Activated CD4-positive, alpha-beta T cell treated with anti-CD3 and anti-CD28 coated beads, Interleukin-2, amount 10 ng/mL, durations not matched to agents 7 days and 5 days (primary cell): ENCODE data around the gene NDUFAF8. TPM values are rescaled to one million over a fixed set of nuclear protein-coding genes. Genes with fewer than 3 reads are reported as not detected.

Experiments
- CTCF ChIA-PET: fragments of 350-600 bp; sonication (Branson Sonifier 250); formaldehyde crosslinking; loops from one replicate; lab custom pipeline; 2021; ENCODE audit warnings: antibody characterized with exemption; lab: Charles Lee
- POLR2A ChIA-PET: fragments of 350-600 bp; sonication (Branson Sonifier 250); formaldehyde crosslinking; loops from one replicate; lab custom pipeline; 2021; ENCODE audit warnings: antibody characterized with exemption; lab: Charles Lee
- DNase-seq: peaks from one replicate; pipeline ENCODE4 v3.0.0-alpha.2; 2020
- H3K27ac Mint-ChIP-seq: one replicate; pipeline ENCODE4 v1.8.0; 2021; ENCODE audit warnings: mild to moderate bottlenecking, moderate library complexity, mixed read lengths
- H3K27me3 Mint-ChIP-seq: one replicate; pipeline ENCODE4 v1.8.0; 2021; ENCODE audit warnings: mixed read lengths
- H3K36me3 Mint-ChIP-seq: one replicate; pipeline ENCODE4 v1.8.0; 2021; ENCODE audit warnings: low read depth, mixed read lengths
- H3K4me1 Mint-ChIP-seq: one replicate; pipeline ENCODE4 v1.8.0; 2021; ENCODE audit warnings: mixed read lengths
- H3K4me3 Mint-ChIP-seq: one replicate; pipeline ENCODE4 v1.8.0; 2021; ENCODE audit warnings: mild to moderate bottlenecking, moderate library complexity, mixed read lengths
- H3K9me3 Mint-ChIP-seq: one replicate; pipeline ENCODE4 v1.8.0; 2021; ENCODE audit warnings: mixed read lengths
- total RNA-seq, 2 experiments: library from RNA; stranded (reverse); gene quantifications; one replicate each; pipeline ENCODE4 v1.2.3, GENCODE V29; 2021

NDUFAF8 gene
- total RNA-seq, 2 experiments from 2014 or later: 30.7 to 39.0 TPM

DNA sequence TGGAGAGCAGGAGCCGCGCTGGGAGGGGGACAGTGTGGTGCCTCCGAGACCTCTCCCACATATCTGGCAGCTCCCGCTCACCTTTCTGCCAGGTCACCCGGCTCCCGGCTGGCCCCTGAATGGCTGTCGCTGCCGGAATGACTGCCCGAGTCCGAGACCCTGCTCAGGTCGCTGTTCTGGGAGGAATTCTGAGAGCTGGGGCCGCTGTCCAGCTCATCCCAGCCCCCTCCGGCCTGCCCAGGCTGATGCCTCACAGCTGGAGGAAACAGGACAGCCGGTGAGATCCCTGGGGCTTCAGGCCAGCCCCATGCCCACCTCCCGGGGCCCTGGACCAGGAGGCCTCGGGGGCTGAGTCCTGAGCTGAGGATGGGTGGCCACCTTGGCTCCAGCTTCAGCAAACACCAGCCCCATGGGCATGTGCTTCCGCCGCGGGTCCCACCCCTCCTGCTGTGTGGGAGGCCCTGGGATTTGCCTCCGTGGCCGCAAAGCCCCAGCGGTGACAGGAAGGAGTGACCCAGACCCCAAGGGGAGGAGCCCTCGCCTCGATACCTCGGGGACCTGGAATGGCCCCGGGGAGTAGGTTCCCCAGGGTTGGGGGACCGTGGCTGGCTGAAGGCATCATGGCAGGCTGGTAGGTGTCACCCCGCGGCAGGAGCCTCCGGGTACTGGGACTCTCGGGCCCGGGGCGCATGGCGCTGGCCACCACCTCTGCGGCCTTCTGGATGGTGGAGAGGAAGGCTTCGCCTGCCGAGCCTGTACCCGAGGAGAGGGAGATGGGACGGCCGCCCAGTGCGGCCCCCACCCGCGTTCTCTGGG, 7.1 kb upstream of the NDUFAF8 start:
- H3K4me1 Mint-ChIP-seq: peaks cover 12% of the 10 kb centered on the region
- H3K9me3 Mint-ChIP-seq: no peaks in the 10 kb centered on the region
- no peak overlapping the region for H3K4me3 Mint-ChIP-seq
- CTCF ChIA-PET: interaction anchor here (1.2 kb wide), 1 partner anchor 86 kb away, joined by 3 read pairs; no protein-coding TSS in a partner anchor
- no peak overlapping the region for H3K27ac Mint-ChIP-seq
- POLR2A ChIA-PET: no interaction called here
- peaks cover 23% of the 10 kb centered on the region for H3K36me3 Mint-ChIP-seq
- H3K27me3 Mint-ChIP-seq: no peaks in the 10 kb centered on the region
- no peak for DNase-seq

DNA sequence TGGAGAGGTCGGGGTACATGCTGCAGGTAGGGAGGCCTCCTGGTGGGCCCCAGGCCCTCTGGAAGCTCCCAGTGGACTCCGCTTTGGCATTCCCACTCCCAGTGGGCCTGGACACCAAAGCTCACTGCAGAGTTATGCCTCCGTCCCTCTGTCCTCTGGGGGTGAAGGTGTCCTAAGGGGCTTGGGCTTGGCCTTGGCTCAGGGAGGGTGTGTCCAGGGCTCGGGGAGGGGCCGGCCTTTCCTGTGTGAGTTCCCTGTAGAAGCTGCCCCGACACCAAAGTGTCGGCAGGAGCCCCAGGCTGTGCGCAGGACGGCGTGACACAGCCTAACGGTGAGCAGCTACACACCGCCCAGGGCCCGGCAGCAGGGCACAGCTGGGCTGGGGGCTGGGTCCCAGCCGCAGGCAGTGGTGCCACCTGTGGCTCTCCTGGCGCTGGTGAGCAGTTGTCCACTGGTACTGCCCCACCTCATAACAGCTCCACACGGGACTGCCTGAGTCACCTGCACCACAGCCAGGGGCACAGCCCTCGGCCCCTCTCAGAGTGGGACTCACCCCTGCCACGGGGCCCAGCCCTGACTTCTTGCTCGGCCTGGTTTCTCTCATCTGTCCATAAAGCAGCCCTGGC, 6.4 kb upstream of the NDUFAF8 start:
- no peaks in the 10 kb centered on the region for H3K27me3 Mint-ChIP-seq
- H3K4me3 Mint-ChIP-seq: no peak overlapping the region
- peaks cover 20% of the 10 kb centered on the region for H3K36me3 Mint-ChIP-seq
- H3K27ac Mint-ChIP-seq: no peak overlapping the region
- peaks cover 15% of the 10 kb centered on the region for H3K4me1 Mint-ChIP-seq
- CTCF ChIA-PET: interaction anchor here (1.7 kb wide), 1 partner anchor 10 kb away, joined by 4 read pairs; the partner anchor contains the start of gene CEP131
- POLR2A ChIA-PET: no interaction called here
- DNase-seq: no peak
- H3K9me3 Mint-ChIP-seq: no peaks in the 10 kb centered on the region

- Mint-ChIP-seq H3K4me1 (peaks cover 16% of the 10 kb centered on the region), H3K4me3 (no peak overlapping the region), H3K36me3 (peaks cover 18% of the 10 kb centered on the region), H3K9me3 (no peaks in the 10 kb centered on the region), H3K27me3 (no peaks in the 10 kb centered on the region), H3K27ac (no peak overlapping the region)
- POLR2A ChIA-PET: no interaction called here
- CTCF ChIA-PET: interaction anchor here (1.7 kb wide), 1 partner anchor 11 kb away, joined by 4 read pairs; the partner anchor contains the start of gene CEP131
- DNase-seq: no peak
Observed at GRCh38 chr17:81233316-81233715, 5.8 kb upstream of the NDUFAF8 start.

DNA sequence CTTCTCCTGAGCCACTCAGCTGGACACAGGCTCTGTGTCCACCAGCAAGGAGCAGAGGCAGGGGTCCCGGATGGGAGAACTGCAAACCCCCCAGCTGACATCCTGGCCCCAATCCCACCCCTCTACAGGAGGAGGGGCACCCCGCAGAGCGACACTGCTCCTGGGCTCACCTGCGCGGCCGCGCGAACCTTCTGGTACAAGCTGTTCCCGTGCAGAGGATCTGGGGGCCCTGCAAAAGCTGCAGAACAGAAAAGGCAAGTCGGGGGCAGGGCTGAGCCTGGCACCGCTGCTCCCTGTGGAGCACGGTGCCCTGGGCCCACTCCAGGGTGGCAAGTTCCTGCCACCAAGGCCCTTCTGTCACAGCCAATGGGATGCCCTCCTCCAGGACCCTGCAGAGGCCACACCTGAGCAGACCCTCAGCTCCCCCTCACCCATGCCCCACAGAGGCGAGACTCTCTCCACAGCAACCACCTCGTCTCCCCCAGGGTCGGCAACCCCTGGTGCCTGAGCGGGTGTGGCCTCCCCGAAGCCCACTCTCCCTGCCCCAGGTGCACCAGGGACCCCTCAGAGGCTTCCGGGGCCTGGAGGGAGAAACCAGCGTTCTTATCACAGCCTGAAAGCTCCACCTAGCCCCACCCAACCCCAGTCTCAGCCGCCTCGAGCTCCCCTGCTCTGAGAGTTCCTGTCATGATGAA, 5.2 kb upstream of the NDUFAF8 start:
- ChIA-PET CTCF (interaction anchor here (1.7 kb wide), 1 partner anchor 11 kb away, joined by 4 read pairs; the partner anchor contains the start of gene CEP131), POLR2A (no interaction called here)
- H3K36me3 Mint-ChIP-seq: peaks cover 18% of the 10 kb centered on the region
- no peak for DNase-seq
- H3K9me3 Mint-ChIP-seq: no peaks in the 10 kb centered on the region
- H3K27me3 Mint-ChIP-seq: no peaks in the 10 kb centered on the region
- H3K4me1 Mint-ChIP-seq: peaks cover 16% of the 10 kb centered on the region
- H3K4me3 Mint-ChIP-seq: no peak overlapping the region
- H3K27ac Mint-ChIP-seq: no peak overlapping the region

- Mint-ChIP-seq H3K4me1 (peaks cover 16% of the 10 kb centered on the region), H3K36me3 (peaks cover 18% of the 10 kb centered on the region), H3K27ac (no peak overlapping the region), H3K4me3 (no peak overlapping the region), H3K9me3 (no peaks in the 10 kb centered on the region), H3K27me3 (no peaks in the 10 kb centered on the region)
- POLR2A ChIA-PET: no interaction called here
- CTCF ChIA-PET: interaction anchor here (1.7 kb wide), 1 partner anchor 12 kb away, joined by 4 read pairs; the partner anchor contains the start of gene CEP131
- DNase-seq: no peak
Observed at GRCh38 chr17:81234506-81234855, 4.6 kb upstream of the NDUFAF8 start.

DNA sequence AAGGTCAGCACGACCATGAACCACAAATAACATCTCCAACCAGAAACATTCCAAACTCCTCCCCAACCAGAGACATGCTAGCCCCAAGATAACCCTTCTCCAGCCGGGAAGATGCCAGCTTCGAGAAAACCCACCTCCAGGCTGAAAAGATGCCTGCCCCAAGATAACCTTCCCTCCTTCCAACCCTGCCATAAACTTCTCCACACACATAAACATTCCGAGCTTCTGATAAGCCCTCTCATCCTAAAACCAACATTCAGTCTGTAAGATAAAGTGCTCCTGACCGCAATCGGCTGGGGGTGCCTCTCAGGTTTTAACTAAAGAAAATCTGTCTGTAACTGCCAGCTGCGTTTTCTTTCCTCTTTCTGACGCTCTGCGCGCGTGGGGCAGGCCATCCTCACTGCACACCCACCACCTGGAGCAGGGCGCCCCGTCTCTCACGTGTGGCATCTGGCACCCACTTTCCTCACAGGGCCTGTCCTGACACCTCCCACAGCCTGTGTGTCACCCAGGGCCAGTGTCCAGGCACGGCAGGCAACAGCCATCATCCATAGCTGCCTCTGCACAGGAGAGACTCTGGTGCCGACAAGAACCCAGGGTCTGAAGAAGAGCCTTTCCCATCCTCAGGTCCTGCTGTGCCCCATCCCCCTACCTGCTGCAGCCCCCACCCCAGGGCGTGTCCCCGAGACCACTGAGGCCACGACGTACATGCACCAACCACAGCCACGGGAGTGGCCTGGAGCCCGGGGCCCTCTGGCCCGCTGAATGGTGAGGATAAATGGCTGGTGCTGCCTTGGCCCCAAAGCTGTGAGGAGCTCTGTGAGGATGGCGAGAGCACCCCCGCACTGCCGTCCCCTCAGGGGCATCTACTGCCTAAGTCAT, 3.9 kb upstream of the NDUFAF8 start:
- H3K36me3 Mint-ChIP-seq: peaks cover 13% of the 10 kb centered on the region
- H3K27ac Mint-ChIP-seq: no peak overlapping the region
- H3K9me3 Mint-ChIP-seq: no peaks in the 10 kb centered on the region
- ChIA-PET POLR2A (no interaction called here), CTCF (interaction anchor here (0.7 kb wide), 2 partner anchors 9 to 757 kb away, joined by 4 to 7 read pairs; no protein-coding TSS in a partner anchor)
- H3K27me3 Mint-ChIP-seq: no peaks in the 10 kb centered on the region
- no peak for DNase-seq
- H3K4me1 Mint-ChIP-seq: peaks cover 18% of the 10 kb centered on the region
- H3K4me3 Mint-ChIP-seq: no peak overlapping the region

GRCh38 chr17:81235822-81236740, 3.0 kb upstream of the NDUFAF8 start:
- no peak overlapping the region for H3K4me3 Mint-ChIP-seq
- no peak overlapping the region for H3K27ac Mint-ChIP-seq
- POLR2A ChIA-PET: no interaction called here
- CTCF ChIA-PET: interaction anchor here (0.7 kb wide), 2 partner anchors 9 to 758 kb away, joined by 4 to 7 read pairs; no protein-coding TSS in a partner anchor
- no peaks in the 10 kb centered on the region for H3K9me3 Mint-ChIP-seq
- DNase-seq: no peak
- H3K36me3 Mint-ChIP-seq: peaks cover 12% of the 10 kb centered on the region
- H3K27me3 Mint-ChIP-seq: no peaks in the 10 kb centered on the region
- H3K4me1 Mint-ChIP-seq: peaks cover 24% of the 10 kb centered on the region

DNA sequence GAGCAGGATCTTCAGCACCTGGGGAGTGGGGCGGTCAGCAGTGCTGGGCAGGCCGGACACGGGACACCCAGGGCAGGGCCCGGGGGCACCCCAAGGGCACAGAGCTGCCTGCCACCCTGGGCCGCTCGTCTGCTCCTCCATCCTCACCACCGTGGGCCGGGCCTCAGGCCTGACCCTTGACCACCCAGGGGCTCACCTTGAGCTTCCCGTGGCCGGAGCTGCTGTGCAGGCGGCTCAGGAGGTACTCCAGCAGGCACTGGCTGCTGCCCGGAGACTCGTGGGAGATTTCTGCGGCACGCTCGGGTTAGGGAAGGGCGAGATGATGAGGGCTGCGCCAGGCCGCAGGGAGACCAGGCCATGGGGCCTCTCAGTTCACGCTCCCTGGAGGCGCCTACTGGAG, 2.3 kb upstream of the NDUFAF8 start:
- ChIA-PET POLR2A (no interaction called here), CTCF (no interaction called here)
- peaks cover 16% of the 10 kb centered on the region for H3K36me3 Mint-ChIP-seq
- H3K4me3 Mint-ChIP-seq: no peak overlapping the region
- no peaks in the 10 kb centered on the region for H3K9me3 Mint-ChIP-seq
- no peak for DNase-seq
- H3K4me1 Mint-ChIP-seq: peaks cover 30% of the 10 kb centered on the region
- no peak overlapping the region for H3K27ac Mint-ChIP-seq
- H3K27me3 Mint-ChIP-seq: no peaks in the 10 kb centered on the region

DNA sequence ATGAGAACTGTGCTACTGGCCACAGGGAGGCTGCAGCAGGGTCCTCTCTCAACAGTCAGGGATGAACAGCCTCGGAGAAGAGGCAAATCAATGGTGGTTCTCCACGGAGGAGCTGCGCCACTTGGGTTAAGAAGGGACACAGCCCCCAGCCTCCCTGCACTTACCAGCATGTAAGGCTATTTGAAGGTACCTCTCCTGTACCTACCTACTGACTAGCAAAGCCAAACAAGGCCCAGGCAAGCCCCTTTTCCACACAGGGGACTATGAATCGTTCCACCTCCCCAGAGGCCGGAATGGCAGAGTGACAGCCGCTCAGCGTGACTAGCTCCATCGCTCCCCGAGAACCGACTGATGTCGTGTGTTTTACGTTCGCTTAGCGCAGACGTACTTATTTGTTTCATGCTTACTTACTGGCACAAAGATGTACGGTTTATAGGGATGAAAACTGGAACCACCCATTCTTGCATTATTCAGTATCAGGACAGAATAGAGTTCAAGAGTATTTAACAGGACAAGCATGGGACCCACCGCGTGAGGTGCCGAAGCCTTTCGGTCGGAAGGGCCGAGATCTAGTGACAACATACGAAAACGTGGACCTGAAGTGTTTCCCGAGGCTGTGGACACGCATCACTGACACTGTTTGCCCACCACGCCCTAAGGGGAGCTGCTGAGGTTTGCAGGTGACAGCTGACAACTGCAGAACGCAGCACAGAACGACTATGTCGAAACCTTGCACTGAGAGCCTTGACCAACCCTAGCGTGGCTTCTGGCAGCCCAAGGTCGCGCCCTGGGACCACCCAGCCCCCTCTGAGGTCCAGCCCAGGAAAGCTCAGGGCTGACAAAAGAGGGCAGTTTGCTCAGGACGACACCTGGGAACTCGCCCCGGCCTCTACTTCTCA, 1.3 kb upstream of the NDUFAF8 start:
- no peaks in the 10 kb centered on the region for H3K9me3 Mint-ChIP-seq
- CTCF ChIA-PET: interaction anchor here (1.0 to 2.3 kb wide), 4 partner anchors 7 to 247 kb away, joined by 3 to 6 read pairs (median 4); partner anchors contain the start of gene CEP131
- POLR2A ChIA-PET: no interaction called here
- H3K36me3 Mint-ChIP-seq: peaks cover 22% of the 10 kb centered on the region
- H3K27me3 Mint-ChIP-seq: no peaks in the 10 kb centered on the region
- no peak for DNase-seq
- peak overlapping the region; percentile 87 for H3K4me3 Mint-ChIP-seq
- peak overlapping the region; percentile 79 for H3K27ac Mint-ChIP-seq
- peaks cover 36% of the 10 kb centered on the region for H3K4me1 Mint-ChIP-seq

DNA sequence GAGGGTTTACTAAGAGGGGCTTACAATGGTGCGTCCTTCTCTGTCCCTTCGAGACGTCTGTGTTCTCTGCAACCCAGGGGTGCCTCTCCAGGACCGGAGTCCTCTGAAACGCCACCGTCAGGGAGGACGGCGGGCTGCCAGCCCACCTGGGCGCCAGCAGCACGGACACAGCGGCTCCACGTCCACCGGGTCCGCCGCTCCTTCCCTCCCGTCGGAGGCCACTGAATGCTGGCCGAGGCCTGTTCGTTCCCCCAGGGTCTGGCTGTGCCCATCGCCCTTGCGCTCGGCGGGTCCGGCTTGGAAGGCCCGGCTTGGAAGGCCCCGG, 666 bp upstream of the NDUFAF8 start:
- Mint-ChIP-seq H3K36me3 (peaks cover 22% of the 10 kb centered on the region), H3K4me1 (peaks cover 36% of the 10 kb centered on the region), H3K9me3 (no peaks in the 10 kb centered on the region), H3K27me3 (no peaks in the 10 kb centered on the region), H3K27ac (peak overlapping the region; percentile 31), H3K4me3 (peak overlapping the region; percentile 87)
- ChIA-PET POLR2A (interaction anchor here (0.7 kb wide), 1 partner anchor 74 kb away, joined by 3 read pairs; no protein-coding TSS in a partner anchor), CTCF (interaction anchor here (1.3 to 2.3 kb wide), 5 partner anchors 8 to 246 kb away, joined by 3 to 6 read pairs (median 4); partner anchors contain the start of gene CEP131)
- no peak for DNase-seq
